GM12892 (cell line): ENCODE results near the gene ZSWIM6.

Experiments used
- POLR2A ChIP-seq: IDR thresholded peaks from 2 replicates; pipeline ENCODE4 v1.6.1; 2011; ENCODE audit warnings: low read depth, low read length, control low read depth
- POLR2AphosphoS5 ChIP-seq: IDR thresholded peaks from 2 replicates; pipeline ENCODE4 v1.6.1; 2011; ENCODE audit warnings: low read depth, low read length, control low read depth
- TAF1 ChIP-seq: IDR thresholded peaks from 2 replicates; pipeline ENCODE4 v1.6.1; 2011; ENCODE audit warnings: low read depth, mild to moderate bottlenecking, control low read depth, low read length, borderline replicate concordance

DNA sequence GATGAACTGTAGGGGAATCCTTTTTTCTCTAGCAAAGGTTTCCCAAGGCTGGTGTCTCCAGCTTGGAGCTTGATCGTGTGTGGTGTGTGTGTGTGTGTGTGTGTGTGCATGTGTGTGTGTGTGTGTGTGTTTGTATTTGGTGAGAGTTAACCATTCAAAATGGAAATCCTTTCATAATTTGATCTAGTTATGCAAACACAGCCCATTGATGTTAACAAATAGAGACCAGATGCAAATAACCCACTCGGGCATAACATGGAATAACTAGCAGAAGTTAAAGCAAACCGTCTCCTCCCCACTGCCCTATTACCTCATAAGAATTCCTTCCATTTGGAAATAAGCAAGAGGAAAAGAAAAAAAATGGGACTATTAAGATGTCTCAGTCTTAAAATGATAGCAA lies 24.9 kb upstream of the ZSWIM6 start:
- TF ChIP-seq POLR2AphosphoS5 (no peak), TAF1 (no peak), POLR2A (no peak)
